ENCODE results near the gene HS3ST5. TPM values are rescaled to one million over a fixed set of nuclear protein-coding genes. Genes with fewer than 3 reads are reported as not detected.

The HS3ST5 gene
- total and polyA plus RNA-seq, 2 experiments from 2014 or later = not detected

GRCh38 chr6:114203460-114203859, 139.4 kb downstream of the HS3ST5 start:
- Histone ChIP-seq H2AFZ (no peak overlapping the region), H3K4me1 (ENCODE audit: insufficient read depth) (no peaks in the 10 kb centered on the region), H3K4me2 (ENCODE audit: unreplicated experiment) (no peak overlapping the region), H3K9me3 (ENCODE audit: low read depth) (no peaks in the 10 kb centered on the region), H3K36me3 (ENCODE audit: low read depth) (no peaks in the 10 kb centered on the region), H4K20me1 (ENCODE audit: insufficient read depth) (no peaks in the 10 kb centered on the region), H3K27ac (no peak overlapping the region), H3K9ac (no peak overlapping the region), H3K79me2 (ENCODE audit: insufficient read depth) (no peaks in the 10 kb centered on the region), H3K4me3 (no peak overlapping the region), H3K27me3 (replicated peaks; ENCODE audit: insufficient read depth) (no peaks in the 10 kb centered on the region), H3F3A (ENCODE audit: insufficient read depth) (no peaks in the 10 kb centered on the region), H3K9me2 (ENCODE audit: insufficient read depth) (no peaks in the 10 kb centered on the region)
- DNase-seq = no peak
- TF ChIP-seq EZH2 (IDR thresholded peaks at IDR 0.05; ENCODE audit: insufficient read depth, poor library complexity, severe bottlenecking) (no peak), EZH2phosphoT487 (IDR thresholded peaks at IDR 0.05; ENCODE audit: insufficient read depth, low read depth) (no peak)
- in situ Hi-C loops (cut with MboI) = no loop called here
- WGBS, 2 experiments (ENCODE audit: low coverage in 1 of 2, low lambda C conversion rate in 2 of 2, missing lambda C conversion rate in 2 of 2) = 30 to 31% methylated on average over 3 of the region's 3 CpGs

- no peaks in the 10 kb centered on the region for H3K36me3 ChIP-seq (ENCODE audit: low read depth)
- TF ChIP-seq EZH2 (IDR thresholded peaks at IDR 0.05; ENCODE audit: insufficient read depth, poor library complexity, severe bottlenecking) = no peak
- TF ChIP-seq EZH2phosphoT487 (IDR thresholded peaks at IDR 0.05; ENCODE audit: insufficient read depth, low read depth) = no peak
- no peak overlapping the region for H2AFZ ChIP-seq
- H3K9ac ChIP-seq = no peak overlapping the region
- no peak overlapping the region for H3K4me3 ChIP-seq
- in situ Hi-C loops (cut with MboI) = no loop called here
- no peak for DNase-seq
- no peaks in the 10 kb centered on the region for H3K79me2 ChIP-seq (ENCODE audit: insufficient read depth)
- no peaks in the 10 kb centered on the region for H3K9me3 ChIP-seq (ENCODE audit: low read depth)
- H4K20me1 ChIP-seq (ENCODE audit: insufficient read depth) = no peaks in the 10 kb centered on the region
- H3K27me3 ChIP-seq (replicated peaks; ENCODE audit: insufficient read depth) = no peaks in the 10 kb centered on the region
- no peaks in the 10 kb centered on the region for H3F3A ChIP-seq (ENCODE audit: insufficient read depth)
- no peak overlapping the region for H3K27ac ChIP-seq
- no peaks in the 10 kb centered on the region for H3K4me1 ChIP-seq (ENCODE audit: insufficient read depth)
- H3K9me2 ChIP-seq (ENCODE audit: insufficient read depth) = no peaks in the 10 kb centered on the region
- H3K4me2 ChIP-seq (ENCODE audit: unreplicated experiment) = no peak overlapping the region
Measured at GRCh38 chr6:114202389-114202788, 140.4 kb downstream of the HS3ST5 start.

- Histone ChIP-seq H3K36me3 (ENCODE audit: low read depth) (no peaks in the 10 kb centered on the region), H4K20me1 (ENCODE audit: insufficient read depth) (no peaks in the 10 kb centered on the region), H2AFZ (no peak overlapping the region), H3K9ac (no peak overlapping the region), H3K4me1 (ENCODE audit: insufficient read depth) (no peaks in the 10 kb centered on the region), H3K27me3 (replicated peaks; ENCODE audit: insufficient read depth) (no peaks in the 10 kb centered on the region), H3K27ac (no peak overlapping the region), H3K79me2 (ENCODE audit: insufficient read depth) (no peaks in the 10 kb centered on the region), H3K4me2 (ENCODE audit: unreplicated experiment) (no peak overlapping the region), H3K9me3 (ENCODE audit: low read depth) (no peaks in the 10 kb centered on the region), H3K4me3 (no peak overlapping the region), H3F3A (ENCODE audit: insufficient read depth) (no peaks in the 10 kb centered on the region), H3K9me2 (ENCODE audit: insufficient read depth) (no peaks in the 10 kb centered on the region)
- 41 to 49% methylated on average over 3 of the region's 3 CpGs for WGBS, 2 experiments (ENCODE audit: low coverage in 1 of 2, low lambda C conversion rate in 2 of 2, missing lambda C conversion rate in 2 of 2)
- in situ Hi-C loops (cut with MboI) = no loop called here
- TF ChIP-seq EZH2 (IDR thresholded peaks at IDR 0.05; ENCODE audit: insufficient read depth, poor library complexity, severe bottlenecking) (no peak), EZH2phosphoT487 (IDR thresholded peaks at IDR 0.05; ENCODE audit: insufficient read depth, low read depth) (no peak)
- DNase-seq = no peak
Measured at GRCh38 chr6:114200891-114201290, 141.9 kb downstream of the HS3ST5 start.

GRCh38 chr6:114195631-114196403, 147.0 kb downstream of the HS3ST5 start:
- H3K79me2 ChIP-seq (ENCODE audit: insufficient read depth) = no peaks in the 10 kb centered on the region
- no peak overlapping the region for H3K9ac ChIP-seq
- 22 to 29% methylated on average over 7 of the region's 7 CpGs for WGBS, 2 experiments (ENCODE audit: low coverage in 1 of 2, low lambda C conversion rate in 2 of 2, missing lambda C conversion rate in 2 of 2)
- in situ Hi-C loops (cut with MboI) = no loop called here
- no peak for TF ChIP-seq EZH2 (IDR thresholded peaks at IDR 0.05; ENCODE audit: insufficient read depth, poor library complexity, severe bottlenecking)
- TF ChIP-seq EZH2phosphoT487 (IDR thresholded peaks at IDR 0.05; ENCODE audit: insufficient read depth, low read depth) = no peak
- H3K27me3 ChIP-seq (replicated peaks; ENCODE audit: insufficient read depth) = no peaks in the 10 kb centered on the region
- H3F3A ChIP-seq (ENCODE audit: insufficient read depth) = no peaks in the 10 kb centered on the region
- H3K36me3 ChIP-seq (ENCODE audit: low read depth) = no peaks in the 10 kb centered on the region
- no peaks in the 10 kb centered on the region for H3K4me1 ChIP-seq (ENCODE audit: insufficient read depth)
- no peak overlapping the region for H2AFZ ChIP-seq
- no peaks in the 10 kb centered on the region for H3K9me2 ChIP-seq (ENCODE audit: insufficient read depth)
- H3K9me3 ChIP-seq (ENCODE audit: low read depth) = no peaks in the 10 kb centered on the region
- DNase-seq = no peak
- no peak overlapping the region for H3K27ac ChIP-seq
- H3K4me3 ChIP-seq = no peak overlapping the region
- no peak overlapping the region for H3K4me2 ChIP-seq (ENCODE audit: unreplicated experiment)
- H4K20me1 ChIP-seq (ENCODE audit: insufficient read depth) = no peaks in the 10 kb centered on the region

- H3K79me2 ChIP-seq (ENCODE audit: insufficient read depth) = no peaks in the 10 kb centered on the region
- in situ Hi-C loops (cut with MboI) = no loop called here
- no peak overlapping the region for H2AFZ ChIP-seq
- no peak overlapping the region for H3K4me3 ChIP-seq
- H3K27ac ChIP-seq = no peak overlapping the region
- H3K4me2 ChIP-seq (ENCODE audit: unreplicated experiment) = no peak overlapping the region
- H3F3A ChIP-seq (ENCODE audit: insufficient read depth) = no peaks in the 10 kb centered on the region
- no peak overlapping the region for H3K9ac ChIP-seq
- no peaks in the 10 kb centered on the region for H3K4me1 ChIP-seq (ENCODE audit: insufficient read depth)
- H3K27me3 ChIP-seq (replicated peaks; ENCODE audit: insufficient read depth) = no peaks in the 10 kb centered on the region
- TF ChIP-seq EZH2phosphoT487 (IDR thresholded peaks at IDR 0.05; ENCODE audit: insufficient read depth, low read depth) = no peak
- no peak for TF ChIP-seq EZH2 (IDR thresholded peaks at IDR 0.05; ENCODE audit: insufficient read depth, poor library complexity, severe bottlenecking)
- no peak for DNase-seq
- H3K9me3 ChIP-seq (ENCODE audit: low read depth) = no peaks in the 10 kb centered on the region
- H3K36me3 ChIP-seq (ENCODE audit: low read depth) = no peaks in the 10 kb centered on the region
- 0 to 6% methylated on average over 1 of the region's 1 CpG for WGBS, 2 experiments (ENCODE audit: low coverage in 1 of 2, low lambda C conversion rate in 2 of 2, missing lambda C conversion rate in 2 of 2)
- no peaks in the 10 kb centered on the region for H3K9me2 ChIP-seq (ENCODE audit: insufficient read depth)
- no peaks in the 10 kb centered on the region for H4K20me1 ChIP-seq (ENCODE audit: insufficient read depth)
Measured at GRCh38 chr6:114195027-114195365, 147.8 kb downstream of the HS3ST5 start.

Data from GM23248 (cell line).